Duodenal mucosa (tissue), 2 donors: ENCODE results near the gene CD33.

Source experiments
- H3K27ac ChIP-seq: one replicate; pipeline ENCODE4 v1.7.0; 2013; ENCODE audit warnings: low read depth, low read length
- H3K27me3 ChIP-seq, 2 donors: one replicate each; pipeline ENCODE4 v1.7.0; 2013; ENCODE audit warnings: low read length in 2 of 2, control low read depth in 1 of 2; ENCODE audit not compliant: insufficient read depth in 2 of 2, control insufficient read depth in 1 of 2
- H3K36me3 ChIP-seq, 2 donors: one replicate each; pipeline ENCODE4 v1.7.0; 2013; ENCODE audit warnings: low read length in 2 of 2, control low read depth in 1 of 2; ENCODE audit not compliant: insufficient read depth in 2 of 2, control insufficient read depth in 1 of 2
- H3K4me1 ChIP-seq, 2 donors: one replicate each; pipeline ENCODE4 v1.7.0; 2013; ENCODE audit warnings: low read length in 2 of 2, control low read depth in 1 of 2; ENCODE audit not compliant: insufficient read depth in 2 of 2, control insufficient read depth in 1 of 2
- H3K4me3 ChIP-seq, 2 donors: one replicate each; pipeline ENCODE4 v1.7.0; 2013; ENCODE audit warnings: low read length in 2 of 2, low read depth in 1 of 2
- H3K9ac ChIP-seq, 2 donors: one replicate each; pipeline ENCODE4 v1.7.0; 2013; ENCODE audit warnings: low read length in 2 of 2, low read depth in 1 of 2
- H3K9me3 ChIP-seq, 2 donors: one replicate each; pipeline ENCODE4 v1.7.0; 2013; ENCODE audit warnings: low read length in 2 of 2, control low read depth in 1 of 2; ENCODE audit not compliant: control insufficient read depth in 1 of 2

CD33 gene

DNA sequence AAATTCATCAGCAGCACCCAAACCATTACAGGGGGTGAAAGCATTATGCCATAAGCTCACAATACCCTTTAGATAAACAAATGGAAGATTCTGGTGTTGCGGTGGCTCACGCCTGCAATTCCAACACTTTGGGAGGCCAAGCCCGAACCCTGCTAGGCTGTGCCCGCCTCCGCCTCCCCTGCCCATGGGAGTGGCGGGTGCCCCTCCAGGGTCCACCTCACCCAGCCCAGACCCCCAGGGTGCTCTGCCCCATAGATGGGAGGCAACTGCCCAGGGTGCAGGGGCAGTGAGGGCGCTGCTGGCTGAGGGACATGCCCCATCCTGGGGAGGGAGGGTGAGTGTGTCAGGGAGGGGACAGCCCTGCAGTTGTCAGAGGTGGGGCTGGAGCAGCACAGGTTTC is 16.0 kb downstream of the CD33 start:
- H3K4me3 ChIP-seq: no peak overlapping the region
- H3K36me3 ChIP-seq: no peaks in the 10 kb centered on the region
- H3K9me3 ChIP-seq: no peaks in the 10 kb centered on the region
- H3K27me3 ChIP-seq: no peaks in the 10 kb centered on the region
- H3K4me1 ChIP-seq: no peaks in the 10 kb centered on the region
- H3K27ac ChIP-seq: no peak overlapping the region
- no peak overlapping the region for H3K9ac ChIP-seq

GRCh38 chr19:51242881-51243630 is 18.2 kb downstream of the CD33 start:
- Histone ChIP-seq H3K36me3 (no peaks in the 10 kb centered on the region), H3K27me3 (no peaks in the 10 kb centered on the region), H3K9me3 (no peaks in the 10 kb centered on the region), H3K4me1 (no peaks in the 10 kb centered on the region), H3K4me3 (no peak overlapping the region), H3K27ac (no peak overlapping the region), H3K9ac (no peak overlapping the region)

GRCh38 chr19:51246164-51246552 is 21.3 kb downstream of the CD33 start:
- Histone ChIP-seq H3K27me3 (no peaks in the 10 kb centered on the region), H3K9ac (no peak overlapping the region), H3K4me3 (no peak overlapping the region), H3K36me3 (no peaks in the 10 kb centered on the region), H3K27ac (no peak overlapping the region), H3K9me3 (no peaks in the 10 kb centered on the region), H3K4me1 (no peaks in the 10 kb centered on the region)

DNA sequence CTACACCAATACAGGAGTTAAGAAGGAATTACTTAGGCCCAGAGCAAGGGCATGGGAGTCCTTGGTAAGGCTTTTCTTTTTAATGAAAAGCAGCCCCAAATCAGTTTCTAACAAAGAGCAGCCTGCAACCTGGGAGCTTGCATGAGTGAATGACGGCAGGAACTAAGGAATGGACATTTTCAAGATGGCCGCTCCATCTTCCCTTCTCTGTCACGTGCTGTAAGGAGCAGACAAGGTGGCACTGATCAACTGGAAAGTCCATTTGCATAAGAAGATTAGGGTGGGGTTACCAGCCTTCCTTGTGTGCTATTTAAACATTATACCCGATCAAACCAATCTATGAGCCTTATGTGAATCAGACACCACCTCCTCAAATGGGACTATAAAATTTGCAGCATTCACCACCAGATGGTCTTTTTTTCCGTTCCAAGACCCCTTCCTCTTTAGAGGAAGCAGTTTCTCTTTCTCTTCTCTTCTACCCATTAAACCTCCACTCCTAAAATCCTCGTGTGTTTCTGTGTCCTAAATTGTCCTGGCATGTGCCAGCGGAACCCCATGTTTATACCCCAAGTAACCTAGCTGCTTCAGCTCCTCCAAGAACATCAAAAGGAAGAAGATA is 23.2 kb downstream of the CD33 start:
- H3K4me3 ChIP-seq: no peak overlapping the region
- H3K36me3 ChIP-seq: no peaks in the 10 kb centered on the region
- no peaks in the 10 kb centered on the region for H3K27me3 ChIP-seq
- H3K9me3 ChIP-seq: no peaks in the 10 kb centered on the region
- H3K27ac ChIP-seq: no peak overlapping the region
- no peak overlapping the region for H3K9ac ChIP-seq
- H3K4me1 ChIP-seq: no peaks in the 10 kb centered on the region

DNA sequence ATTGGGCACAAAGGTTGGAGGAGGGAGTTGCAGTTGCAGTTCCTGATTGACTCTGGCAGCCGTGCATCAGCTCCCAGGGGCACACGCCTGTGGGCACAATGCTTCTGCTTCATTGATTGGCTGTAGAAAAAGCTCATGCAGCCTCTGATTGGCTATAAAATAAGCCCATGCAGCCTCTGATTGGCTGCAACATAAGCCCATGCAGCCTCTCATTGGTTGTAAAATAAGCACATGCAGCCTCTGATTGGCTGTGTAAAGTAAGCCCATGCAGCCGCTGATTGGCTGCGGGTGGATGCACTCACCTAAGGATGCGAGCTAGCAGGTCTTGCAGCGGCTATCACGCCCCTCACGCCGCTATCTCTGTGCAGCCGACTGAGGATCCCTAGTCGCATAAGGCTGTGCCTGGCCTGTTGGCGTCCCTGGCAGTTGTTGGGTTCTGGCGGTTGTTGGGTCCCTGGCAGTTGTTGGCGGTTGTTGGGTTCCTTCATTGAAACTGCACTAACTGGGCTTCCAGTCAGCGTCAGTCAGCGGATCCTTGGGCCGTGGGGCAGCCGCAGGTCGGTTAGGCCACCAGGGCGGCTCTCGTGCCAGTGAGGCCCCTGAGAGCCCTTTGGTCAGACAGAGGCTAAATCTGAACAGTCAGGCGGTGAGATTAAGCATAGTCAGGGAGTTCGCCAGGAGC is 26.0 kb downstream of the CD33 start, which contains the start of gene SIGLECL1:
TSS of gene SIGLECL1 (plus strand) at position 295 of the 682 bp plus-strand sequence. CDS start 12,993 bp downstream, outside the sequence.
- H3K4me1 ChIP-seq: no peaks in the 10 kb centered on the region
- no peaks in the 10 kb centered on the region for H3K27me3 ChIP-seq
- no peaks in the 10 kb centered on the region for H3K36me3 ChIP-seq
- no peaks in the 10 kb centered on the region for H3K9me3 ChIP-seq
- no peak within 1 kb of the TSS for H3K27ac ChIP-seq
- H3K9ac ChIP-seq: no peak within 1 kb of the TSS
- no peak within 1 kb of the TSS for H3K4me3 ChIP-seq

- Histone ChIP-seq H3K36me3 (no peaks in the 10 kb centered on the region), H3K27me3 (no peaks in the 10 kb centered on the region), H3K27ac (no peak overlapping the region), H3K4me3 (no peak overlapping the region), H3K4me1 (no peaks in the 10 kb centered on the region), H3K9me3 (no peaks in the 10 kb centered on the region), H3K9ac (no peak overlapping the region)
Observed at GRCh38 chr19:51251468-51251820, 26.6 kb downstream of the CD33 start.

DNA sequence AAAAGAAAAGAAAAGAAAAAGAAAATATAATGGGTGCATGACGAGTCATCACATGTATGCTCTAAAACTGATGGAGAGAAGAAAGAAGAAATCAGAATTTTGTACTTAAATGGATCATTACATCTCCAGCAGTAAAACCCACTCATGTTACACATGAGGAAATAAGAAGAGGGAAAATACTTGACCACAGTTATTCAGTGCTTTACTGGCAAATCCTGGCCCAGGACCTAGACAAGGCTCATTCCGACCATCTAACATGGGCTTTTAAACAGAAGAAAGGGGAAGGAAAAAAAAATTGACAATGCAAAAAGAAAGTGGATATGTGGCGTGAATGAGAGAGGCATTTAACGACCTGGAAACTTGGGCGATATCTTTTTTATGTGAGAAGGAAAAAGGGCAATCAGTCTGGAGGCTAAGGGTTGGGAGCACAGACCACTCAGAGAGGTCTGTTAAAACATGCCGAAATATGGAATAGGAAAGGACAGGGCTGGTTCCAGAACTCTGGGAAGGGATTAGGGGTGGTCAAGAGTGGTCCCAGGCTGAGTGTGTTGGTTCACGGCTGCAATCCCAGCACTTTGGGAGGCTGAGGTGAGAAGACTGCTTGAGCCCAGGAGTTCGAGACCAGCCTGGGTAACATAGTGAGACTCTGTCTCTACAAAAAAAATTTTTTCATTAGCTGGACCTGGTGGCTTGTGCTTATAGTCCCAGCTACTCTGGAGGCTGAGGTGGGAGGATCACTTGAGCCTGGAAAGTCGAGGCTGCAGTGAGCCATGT is 27.6 kb downstream of the CD33 start:
- Histone ChIP-seq H3K4me1 (no peaks in the 10 kb centered on the region), H3K36me3 (no peaks in the 10 kb centered on the region), H3K27me3 (no peaks in the 10 kb centered on the region), H3K27ac (no peak overlapping the region), H3K9ac (no peak overlapping the region), H3K9me3 (no peaks in the 10 kb centered on the region), H3K4me3 (no peak overlapping the region)

GRCh38 chr19:51253088-51253806 is 28.4 kb downstream of the CD33 start:
- Histone ChIP-seq H3K27me3 (no peaks in the 10 kb centered on the region), H3K9me3 (no peaks in the 10 kb centered on the region), H3K27ac (no peak overlapping the region), H3K9ac (no peak overlapping the region), H3K4me3 (no peak overlapping the region), H3K4me1 (no peaks in the 10 kb centered on the region), H3K36me3 (no peaks in the 10 kb centered on the region)

- H3K9ac ChIP-seq: no peak overlapping the region
- no peak overlapping the region for H3K4me3 ChIP-seq
- no peaks in the 10 kb centered on the region for H3K27me3 ChIP-seq
- H3K27ac ChIP-seq: no peak overlapping the region
- H3K4me1 ChIP-seq: no peaks in the 10 kb centered on the region
- H3K9me3 ChIP-seq: no peaks in the 10 kb centered on the region
- no peaks in the 10 kb centered on the region for H3K36me3 ChIP-seq
Observed at GRCh38 chr19:51256155-51256625, 31.3 kb downstream of the CD33 start.
